A549 (cell line): ENCODE results near the gene BTBD2.

Experiments
- CTCF ChIP-seq: fragments of >200 bp; sonication (Bioruptor Twin); formaldehyde crosslinking; IDR thresholded peaks from 3 replicates; pipeline ENCODE4 v1.5.1; 2016
- EP300 ChIP-seq, 2 experiments: fragments of >200 bp; sonication (Bioruptor Twin); formaldehyde crosslinking; IDR thresholded peaks; 2 replicates in 1 of 2; 3 replicates in 1 of 2; pipeline ENCODE4 v1.6.1; 2016 to 2017
- MAX ChIP-seq: IDR thresholded peaks from 2 replicates; pipeline ENCODE4 v1.6.1; 2012
- MYC ChIP-seq: IDR thresholded peaks from 2 replicates; pipeline ENCODE4 v1.6.1; 2012; ENCODE audit warnings: mild to moderate bottlenecking, inconsistent platforms, low read length, improper control_type of control experiment, borderline replicate concordance
- POLR2A ChIP-seq: IDR thresholded peaks from 2 replicates; pipeline ENCODE4 v1.6.1; 2012; ENCODE audit warnings: mild to moderate bottlenecking, low read length
- RAD21 ChIP-seq, 2 experiments: fragments of >200 bp in 1 of 2; sonication (Bioruptor Twin) in 1 of 2; formaldehyde crosslinking in 1 of 2; IDR thresholded peaks in 1 of 2; conservative IDR thresholded peaks in 1 of 2; 2 replicates in 1 of 2; 3 replicates in 1 of 2; pipeline ENCODE4 v1.6.1; 2012 to 2018; ENCODE audit warnings: inconsistent platforms in 1 of 2
- TP53 ChIP-seq: fragments of 250-450 bp; sonication (Bioruptor Pico); IDR thresholded peaks from 2 replicates; pipeline ENCODE4 v1.5.0; 2021; ENCODE audit warnings: mild to moderate bottlenecking, moderate library complexity

GRCh38 chr19:1975162-1975480, 40.4 kb downstream of the BTBD2 start:
- TF ChIP-seq CTCF (no peak), MAX (no peak), TP53 (CRISPR knock-in tag) (no peak), RAD21 (conservative IDR thresholded peaks at IDR 0.05 in 1 of 2, IDR thresholded peaks at IDR 0.05 in 1 of 2) (no peak), POLR2A (no peak), EP300 (IDR thresholded peaks at IDR 0.05) (no peak), MYC (no peak)
